Epithelial cell of esophagus (primary cell): Measurements from ENCODE around the gene PEMT.
"Not testable (repeated sequence)": the region's sequence is repeated elsewhere in the genome, so short reads cannot be mapped to it uniquely, and the experiment has no call there.

Source experiments
- DNase-seq: peaks from one replicate; pipeline ENCODE4 v3.0.0; 2010; ENCODE audit warnings: low read depth
- H3K4me3 ChIP-seq: 2 replicates; pipeline ENCODE4 v1.5.1; 2011; ENCODE audit warnings: mild to moderate bottlenecking, low read length, control low read depth
- TF ChIP-seq, protein P1 (sequence below): IDR thresholded peaks from 2 replicates; pipeline ENCODE4 v1.5.1; 2011; ENCODE audit warnings: low read depth, mild to moderate bottlenecking, low read length, control low read depth, inconsistent platforms; ENCODE audit not compliant: insufficient read depth; ENCODE audit errors: missing control alignments

Gene PEMT, protein sequence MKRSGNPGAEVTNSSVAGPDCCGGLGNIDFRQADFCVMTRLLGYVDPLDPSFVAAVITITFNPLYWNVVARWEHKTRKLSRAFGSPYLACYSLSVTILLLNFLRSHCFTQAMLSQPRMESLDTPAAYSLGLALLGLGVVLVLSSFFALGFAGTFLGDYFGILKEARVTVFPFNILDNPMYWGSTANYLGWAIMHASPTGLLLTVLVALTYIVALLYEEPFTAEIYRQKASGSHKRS

DNA sequence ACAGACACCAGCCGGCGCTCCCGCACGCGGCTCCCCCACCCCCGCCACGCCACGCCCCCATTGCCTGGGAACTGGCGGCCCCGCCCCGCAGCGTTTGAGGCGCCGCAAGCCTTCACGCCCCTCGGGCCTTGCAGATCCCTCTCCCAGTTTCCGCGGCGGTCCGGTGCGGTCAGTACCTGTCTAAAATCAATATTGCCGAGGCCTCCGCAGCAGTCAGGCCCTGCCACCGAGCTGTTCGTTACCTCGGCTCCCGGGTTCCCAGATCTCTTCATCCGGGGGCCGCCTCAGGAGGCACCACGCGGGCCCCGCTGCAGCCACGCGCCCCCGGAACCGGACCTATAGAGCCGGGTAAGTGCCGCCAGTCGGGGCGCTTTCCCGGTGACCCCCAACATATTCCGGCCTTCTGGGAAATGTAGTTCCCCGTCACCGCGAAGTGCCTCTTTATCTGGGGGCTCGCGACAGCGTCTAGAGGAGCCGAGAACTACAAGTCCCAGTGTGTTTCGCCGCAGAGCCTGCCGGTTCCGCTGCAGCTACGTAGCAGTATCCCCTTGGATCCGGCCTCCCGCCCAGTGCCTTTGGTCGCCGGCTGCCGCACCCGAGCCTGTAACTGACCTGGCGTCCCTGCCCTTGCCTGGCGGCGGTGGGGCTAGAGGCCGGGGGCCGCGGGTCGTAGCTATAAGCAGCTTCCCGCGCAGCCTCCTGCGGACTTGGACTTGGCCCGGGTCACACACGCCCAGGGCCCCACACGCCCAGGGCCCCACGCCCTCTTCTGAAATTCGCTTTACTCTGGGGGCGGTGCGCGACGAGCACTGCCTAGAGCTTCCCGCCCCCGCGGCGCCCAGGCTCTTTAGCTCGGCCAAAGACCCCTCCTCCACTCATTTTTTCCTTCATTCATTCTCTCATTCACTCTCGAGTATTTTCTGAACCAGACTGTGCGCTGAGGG lies at the start of gene PEMT:
PEMT (minus strand) TSS at position 354 of the 944 bp plus-strand sequence; CDS start at position 272, 82 bp downstream.
- TF ChIP-seq, protein P1, sequence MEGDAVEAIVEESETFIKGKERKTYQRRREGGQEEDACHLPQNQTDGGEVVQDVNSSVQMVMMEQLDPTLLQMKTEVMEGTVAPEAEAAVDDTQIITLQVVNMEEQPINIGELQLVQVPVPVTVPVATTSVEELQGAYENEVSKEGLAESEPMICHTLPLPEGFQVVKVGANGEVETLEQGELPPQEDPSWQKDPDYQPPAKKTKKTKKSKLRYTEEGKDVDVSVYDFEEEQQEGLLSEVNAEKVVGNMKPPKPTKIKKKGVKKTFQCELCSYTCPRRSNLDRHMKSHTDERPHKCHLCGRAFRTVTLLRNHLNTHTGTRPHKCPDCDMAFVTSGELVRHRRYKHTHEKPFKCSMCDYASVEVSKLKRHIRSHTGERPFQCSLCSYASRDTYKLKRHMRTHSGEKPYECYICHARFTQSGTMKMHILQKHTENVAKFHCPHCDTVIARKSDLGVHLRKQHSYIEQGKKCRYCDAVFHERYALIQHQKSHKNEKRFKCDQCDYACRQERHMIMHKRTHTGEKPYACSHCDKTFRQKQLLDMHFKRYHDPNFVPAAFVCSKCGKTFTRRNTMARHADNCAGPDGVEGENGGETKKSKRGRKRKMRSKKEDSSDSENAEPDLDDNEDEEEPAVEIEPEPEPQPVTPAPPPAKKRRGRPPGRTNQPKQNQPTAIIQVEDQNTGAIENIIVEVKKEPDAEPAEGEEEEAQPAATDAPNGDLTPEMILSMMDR, result no peak
- peak; percentile 99 for DNase-seq
- peak within 1 kb of the TSS; percentile 80 for H3K4me3 ChIP-seq

DNA sequence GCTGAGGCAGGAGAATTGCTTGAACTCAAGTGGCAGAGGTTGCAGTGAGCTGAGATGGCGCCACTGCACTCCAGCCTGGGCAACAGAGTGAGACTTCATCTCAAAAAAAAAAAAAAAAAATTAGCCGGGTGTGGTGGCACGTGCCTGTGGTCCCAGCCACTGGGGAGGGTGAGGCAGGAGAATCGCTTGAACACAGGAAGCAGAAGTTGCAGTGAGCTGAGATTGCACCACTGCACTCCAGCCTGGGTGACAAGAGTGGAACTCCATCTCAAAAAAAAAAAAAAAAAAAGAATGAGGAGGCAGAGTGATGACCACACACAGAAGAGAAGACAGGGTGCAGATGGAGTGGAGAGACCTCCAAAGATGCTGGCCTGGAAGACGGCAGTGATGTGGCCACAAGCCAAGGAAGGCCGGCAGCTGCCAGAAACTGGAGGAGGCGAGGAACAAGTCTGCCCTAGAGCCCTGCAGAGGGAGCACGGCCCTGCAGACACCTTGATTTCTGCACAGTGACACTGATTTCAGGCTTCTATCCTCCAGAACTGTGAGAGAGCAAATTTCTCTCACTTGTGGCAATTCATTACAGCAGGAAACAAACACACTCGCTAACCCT lies 48.3 kb upstream of the PEMT start:
- DNase-seq, H3K4me3 ChIP-seq: not testable (repeated sequence)

DNA sequence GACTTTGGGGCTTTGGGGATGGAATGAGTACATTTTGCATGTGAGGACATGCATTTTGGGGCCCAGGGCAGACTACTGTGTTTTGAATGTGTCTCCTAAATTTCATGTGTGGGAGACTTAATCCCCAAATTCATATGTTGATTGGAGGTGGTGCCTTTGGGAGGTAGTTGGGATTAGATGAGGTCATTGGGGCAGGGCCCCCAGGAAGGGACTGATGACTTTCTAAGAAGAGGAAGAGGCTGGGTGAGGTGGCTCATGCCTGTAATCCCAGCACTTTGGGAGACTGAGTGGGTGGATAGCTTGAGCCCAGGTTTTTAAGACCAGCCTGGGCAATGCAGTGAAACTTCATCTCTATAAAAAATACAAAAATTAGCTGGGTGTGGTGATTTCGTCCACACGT lies 47.0 kb upstream of the PEMT start:
- no peak overlapping the region for H3K4me3 ChIP-seq
- no peak for DNase-seq
- TF ChIP-seq, protein P1, result no peak

DNA sequence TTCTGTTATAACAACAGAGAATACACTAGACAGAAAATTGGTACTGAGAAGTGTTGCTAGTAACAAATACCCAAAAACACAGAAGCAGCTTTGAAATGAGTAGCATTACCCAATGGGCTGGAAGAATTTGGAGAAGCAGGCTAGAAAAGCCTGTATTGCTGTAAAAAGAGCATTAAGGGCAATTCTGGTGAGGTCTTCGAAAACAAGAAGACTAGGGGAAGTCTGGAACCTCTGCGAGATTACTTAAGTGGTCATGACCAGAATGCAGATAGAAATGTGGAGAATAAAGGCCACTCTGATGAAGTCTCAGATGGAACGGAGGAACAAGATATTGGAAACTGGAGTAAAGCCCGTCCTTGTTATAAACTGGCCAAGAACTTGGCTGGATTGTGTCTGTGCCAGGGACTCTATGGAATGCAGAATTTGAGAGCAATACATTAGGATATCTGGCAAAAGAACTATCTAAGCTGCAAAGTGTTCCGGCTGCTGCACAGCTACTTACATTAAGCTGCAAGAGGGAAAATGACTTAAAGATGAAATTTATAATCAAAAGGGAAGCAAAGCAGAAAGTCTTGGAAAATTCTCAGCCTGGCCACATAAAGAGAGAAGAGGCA lies 44.9 kb upstream of the PEMT start:
- TF ChIP-seq, protein P1, result no peak
- H3K4me3 ChIP-seq, result no peak overlapping the region
- DNase-seq, result no peak

DNA sequence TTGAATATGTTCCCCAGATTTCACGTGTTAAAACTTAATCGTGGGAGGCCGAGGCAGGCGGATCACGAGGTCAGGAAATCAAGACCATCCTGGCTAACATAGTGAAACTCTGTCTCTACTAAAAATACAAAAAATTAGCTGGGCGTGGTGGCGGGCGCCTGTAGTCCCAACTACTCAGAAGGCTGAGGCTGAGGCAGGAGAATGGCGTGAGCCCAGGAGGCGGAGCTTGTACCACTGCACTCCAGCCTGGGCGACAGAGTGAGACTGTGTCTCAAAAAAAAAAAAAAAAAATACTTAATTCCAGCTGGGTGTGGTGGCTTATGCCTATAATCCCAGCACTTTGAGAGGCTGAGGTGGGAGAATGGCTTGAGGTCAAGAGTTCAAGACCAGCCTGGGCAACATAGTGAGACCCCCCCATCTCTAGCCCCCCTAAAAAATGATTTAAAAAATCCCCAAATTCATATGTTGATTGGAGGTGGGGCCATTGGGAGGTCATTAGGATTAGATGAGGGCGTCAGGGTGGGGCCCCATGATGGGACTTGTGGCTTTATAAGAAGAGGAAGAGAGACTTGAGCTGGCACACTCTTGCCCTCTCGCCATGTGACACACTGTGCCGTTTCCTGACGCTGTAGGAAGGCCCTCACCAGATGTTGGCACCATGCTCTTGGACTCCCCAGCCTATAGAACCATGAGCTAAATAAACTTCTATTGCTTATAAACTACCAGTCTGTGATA lies 44.2 kb upstream of the PEMT start:
- DNase-seq, H3K4me3 ChIP-seq: not testable (repeated sequence)

DNA sequence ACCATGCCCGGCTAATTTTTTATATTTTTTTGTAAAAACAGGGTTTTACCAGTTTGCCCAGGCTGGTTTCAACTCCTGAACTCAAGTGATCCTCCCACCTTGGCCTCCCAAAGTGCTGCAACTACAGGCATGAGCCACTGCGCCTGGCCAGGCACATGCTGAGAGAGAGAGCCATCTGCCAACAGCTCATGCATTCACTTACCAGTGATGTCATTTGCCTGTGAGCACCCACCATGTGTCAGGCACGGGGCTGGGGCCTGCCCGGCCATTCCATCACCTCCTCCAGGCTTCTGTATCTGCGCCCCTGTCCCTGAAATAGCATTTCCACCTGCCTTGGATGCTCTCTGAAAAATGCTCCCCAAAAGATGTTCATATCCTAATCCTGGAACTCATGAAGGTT lies 43.6 kb upstream of the PEMT start:
- H3K4me3 ChIP-seq, result no peak overlapping the region
- no peak for DNase-seq
- TF ChIP-seq, protein P1, result no peak

DNA sequence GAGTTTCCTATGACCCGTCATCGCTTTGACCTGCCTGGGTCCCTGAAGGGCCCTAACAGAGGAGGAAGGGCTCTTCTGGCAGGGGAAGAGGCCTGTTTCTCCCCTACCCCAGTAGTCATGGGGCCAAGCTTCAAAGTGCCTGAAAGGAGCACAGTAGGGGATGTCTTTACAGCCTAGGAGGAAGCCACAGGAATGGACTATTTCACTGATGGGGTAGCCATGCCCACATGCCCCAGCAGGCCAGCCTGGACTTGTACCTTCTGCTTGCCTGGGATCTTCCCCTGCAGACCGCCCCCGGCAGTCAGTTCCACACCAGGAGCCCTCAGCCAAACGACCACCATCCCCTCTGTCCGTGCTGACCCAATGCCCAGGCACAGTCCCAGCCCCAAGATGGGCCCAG lies 41.8 kb upstream of the PEMT start:
- peak; percentile 31 for DNase-seq
- no peak overlapping the region for H3K4me3 ChIP-seq
- TF ChIP-seq, protein P1, result no peak

DNA sequence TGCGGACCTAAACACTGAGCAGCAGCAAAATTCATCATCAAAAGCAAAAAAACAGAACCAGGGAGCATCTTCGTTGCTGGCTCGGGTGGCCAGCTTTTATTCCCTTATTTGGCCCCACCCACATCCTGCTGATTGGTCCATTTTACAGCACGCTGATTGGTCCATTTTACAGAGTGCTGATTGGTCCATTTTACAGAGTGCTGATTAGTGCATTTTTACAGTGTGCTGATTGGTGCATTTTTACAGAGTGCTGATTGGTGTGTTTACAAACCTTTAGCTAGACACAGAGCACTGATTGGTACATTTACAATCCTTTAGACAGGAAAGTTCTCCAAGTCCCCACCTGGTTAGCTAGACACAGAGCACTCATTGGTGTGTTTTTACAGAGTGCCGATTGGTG lies 41.2 kb upstream of the PEMT start:
- DNase-seq, H3K4me3 ChIP-seq: not testable (repeated sequence)
